Measurements from ENCODE around the gene OSBPL10.
"Not testable (repeated sequence)": the region's sequence is repeated elsewhere in the genome, so short reads cannot be mapped to it uniquely, and the experiment has no call there.

Gene OSBPL10

DNA sequence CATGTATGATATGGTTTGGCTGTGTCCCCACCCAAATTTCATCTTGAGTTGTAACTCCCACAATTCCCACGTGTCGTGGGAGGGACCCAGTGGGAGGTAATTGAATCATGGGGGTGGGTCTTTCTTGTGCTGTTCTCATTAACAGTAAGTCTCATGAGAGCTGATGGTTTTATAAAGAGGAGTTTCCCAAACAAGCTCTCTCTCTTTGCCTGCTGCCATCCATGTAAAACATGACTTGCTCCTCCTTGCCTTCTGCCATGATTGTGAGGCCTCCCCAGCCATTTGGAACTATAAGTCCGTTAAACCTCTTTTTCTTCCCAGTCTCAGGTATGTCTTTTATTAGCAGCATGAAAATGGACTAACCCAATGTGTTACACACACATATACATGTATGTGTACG lies 291.5 kb downstream of the OSBPL10 start:
- H3K9ac ChIP-seq (ENCODE audit: low read length); H3K36me3 ChIP-seq (ENCODE audit: control insufficient read depth in 1 of 2, insufficient read depth in 2 of 2, low read length in 2 of 2); H4K8ac ChIP-seq (ENCODE audit: low read depth, low read length); H2BK5ac ChIP-seq (ENCODE audit: low read depth, low read length, poor library complexity); H3K23ac ChIP-seq (ENCODE audit: low read length); H3K18ac ChIP-seq (ENCODE audit: low read length); H3K4me3 ChIP-seq (ENCODE audit: low read depth, low read length); H3K14ac ChIP-seq (ENCODE audit: low read length); H4K91ac ChIP-seq (ENCODE audit: low read depth, low read length); H2AFZ ChIP-seq (ENCODE audit: insufficient read depth, low read length, poor library complexity); H3K9me3 ChIP-seq (ENCODE audit: insufficient read depth, low read depth, low read length); H2AK5ac ChIP-seq (ENCODE audit: low read length); H3K4ac ChIP-seq (ENCODE audit: low read depth, low read length); DNase-seq; H3K79me1 ChIP-seq (ENCODE audit: low read length); H3K4me1 ChIP-seq (ENCODE audit: control insufficient read depth in 1 of 2, insufficient read depth in 2 of 2, low read length in 2 of 2); H2BK120ac ChIP-seq (ENCODE audit: insufficient read depth, low read length, poor library complexity); H4K12ac ChIP-seq (ENCODE audit: low read depth, low read length); H3K4me2 ChIP-seq (ENCODE audit: low read length); H3K79me2 ChIP-seq (ENCODE audit: control insufficient read depth, insufficient read depth, low read length, poor library complexity); H2BK12ac ChIP-seq (ENCODE audit: low read length); H3K27me3 ChIP-seq (ENCODE audit: insufficient read depth, low read length); H3K27ac ChIP-seq (ENCODE audit: low read depth, low read length): not testable (repeated sequence)
- WGBS (ENCODE audit: extremely low coverage, insufficient coverage, insufficient read length): no CpG with 5 or more reads among the region's 4 CpGs

DNA sequence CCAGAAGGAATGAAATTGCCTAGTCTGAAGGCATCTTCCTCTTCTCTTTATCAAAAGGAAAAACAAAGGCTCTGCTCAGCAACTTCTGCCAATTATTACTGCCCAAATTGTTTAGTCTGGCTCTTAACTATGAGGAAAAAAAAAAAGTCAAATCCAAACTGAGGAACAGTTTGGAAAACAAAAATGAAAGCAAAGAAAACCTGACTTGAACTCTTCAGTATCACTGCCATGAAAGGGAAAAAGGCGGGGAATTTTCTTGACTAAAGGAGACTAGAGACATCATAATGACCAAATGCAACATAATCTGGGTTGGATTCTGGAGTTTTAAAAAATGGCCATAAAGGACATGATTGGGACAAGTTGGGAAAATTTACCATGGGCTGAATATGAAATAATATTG lies 292.1 kb downstream of the OSBPL10 start:
- Histone ChIP-seq H3K4ac (ENCODE audit: low read depth, low read length) (no peak overlapping the region), H4K91ac (ENCODE audit: low read depth, low read length) (no peak overlapping the region), H3K23ac (ENCODE audit: low read length) (no peak overlapping the region), H2BK5ac (ENCODE audit: low read depth, low read length, poor library complexity) (no peak overlapping the region), H3K4me3 (ENCODE audit: low read depth, low read length) (no peak overlapping the region), H3K18ac (ENCODE audit: low read length) (no peak overlapping the region), H3K9me3 (ENCODE audit: insufficient read depth, low read depth, low read length) (no peaks in the 10 kb centered on the region), H3K14ac (ENCODE audit: low read length) (no peak overlapping the region), H3K27ac (ENCODE audit: low read depth, low read length) (no peak overlapping the region), H4K12ac (ENCODE audit: low read depth, low read length) (no peak overlapping the region), H2AK5ac (ENCODE audit: low read length) (no peak overlapping the region), H3K4me1 (ENCODE audit: control insufficient read depth in 1 of 2, insufficient read depth in 2 of 2, low read length in 2 of 2) (no peaks in the 10 kb centered on the region), H3K36me3 (ENCODE audit: control insufficient read depth in 1 of 2, insufficient read depth in 2 of 2, low read length in 2 of 2) (peaks cover 4 to 5% of the 10 kb centered on the region in 2 experiments), H3K27me3 (ENCODE audit: insufficient read depth, low read length) (no peaks in the 10 kb centered on the region), H2BK12ac (ENCODE audit: low read length) (no peak overlapping the region), H3K9ac (ENCODE audit: low read length) (no peak overlapping the region), H2BK120ac (ENCODE audit: insufficient read depth, low read length, poor library complexity) (no peak overlapping the region), H3K79me1 (ENCODE audit: low read length) (no peaks in the 10 kb centered on the region), H3K79me2 (ENCODE audit: control insufficient read depth, insufficient read depth, low read length, poor library complexity) (no peaks in the 10 kb centered on the region), H3K4me2 (ENCODE audit: low read length) (no peak overlapping the region), H2AFZ (ENCODE audit: insufficient read depth, low read length, poor library complexity) (no peak overlapping the region), H4K8ac (ENCODE audit: low read depth, low read length) (no peak overlapping the region)
- DNase-seq: no peak
- WGBS (ENCODE audit: extremely low coverage, insufficient coverage, insufficient read length): no CpG with 5 or more reads among the region's 1 CpG

DNA sequence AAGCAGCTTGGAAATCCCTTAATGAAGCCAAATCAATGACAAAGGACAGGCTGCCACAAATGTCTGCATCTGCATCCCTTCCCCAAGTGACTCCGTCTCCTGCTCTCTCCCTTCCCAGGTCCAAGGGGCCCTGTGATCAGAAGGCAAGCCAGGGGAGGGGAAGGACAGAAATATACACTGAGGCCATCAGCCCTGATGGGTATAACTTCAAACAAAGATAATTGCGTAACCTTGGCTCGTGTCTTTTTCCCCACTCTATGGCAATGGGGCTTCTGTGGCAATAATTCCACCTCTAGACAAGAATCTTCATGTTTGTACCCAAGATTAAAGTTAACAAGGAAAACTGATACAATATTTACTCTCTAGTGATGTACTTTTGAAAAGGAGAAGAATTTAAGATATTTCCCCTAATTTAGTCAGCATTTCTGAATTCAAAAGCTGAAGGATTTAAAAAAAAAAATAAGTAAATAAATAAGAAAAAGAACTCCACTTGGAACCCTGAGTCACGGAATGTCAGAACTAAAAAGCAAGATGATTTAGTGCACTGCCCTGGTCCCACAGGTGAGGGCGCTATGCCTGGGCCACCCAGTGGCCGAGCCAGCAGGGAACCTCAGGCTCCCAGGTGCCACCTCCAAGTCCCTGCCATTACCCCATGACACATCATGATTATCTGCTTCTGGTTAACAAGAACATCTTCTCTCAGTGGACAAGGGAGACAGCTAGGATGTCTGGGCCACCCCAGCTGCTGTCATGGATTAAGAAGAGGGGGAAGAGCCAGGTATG lies 293.9 kb downstream of the OSBPL10 start:
- WGBS (ENCODE audit: extremely low coverage, insufficient coverage, insufficient read length): no CpG with 5 or more reads among the region's 6 CpGs
- no peak for DNase-seq

DNA sequence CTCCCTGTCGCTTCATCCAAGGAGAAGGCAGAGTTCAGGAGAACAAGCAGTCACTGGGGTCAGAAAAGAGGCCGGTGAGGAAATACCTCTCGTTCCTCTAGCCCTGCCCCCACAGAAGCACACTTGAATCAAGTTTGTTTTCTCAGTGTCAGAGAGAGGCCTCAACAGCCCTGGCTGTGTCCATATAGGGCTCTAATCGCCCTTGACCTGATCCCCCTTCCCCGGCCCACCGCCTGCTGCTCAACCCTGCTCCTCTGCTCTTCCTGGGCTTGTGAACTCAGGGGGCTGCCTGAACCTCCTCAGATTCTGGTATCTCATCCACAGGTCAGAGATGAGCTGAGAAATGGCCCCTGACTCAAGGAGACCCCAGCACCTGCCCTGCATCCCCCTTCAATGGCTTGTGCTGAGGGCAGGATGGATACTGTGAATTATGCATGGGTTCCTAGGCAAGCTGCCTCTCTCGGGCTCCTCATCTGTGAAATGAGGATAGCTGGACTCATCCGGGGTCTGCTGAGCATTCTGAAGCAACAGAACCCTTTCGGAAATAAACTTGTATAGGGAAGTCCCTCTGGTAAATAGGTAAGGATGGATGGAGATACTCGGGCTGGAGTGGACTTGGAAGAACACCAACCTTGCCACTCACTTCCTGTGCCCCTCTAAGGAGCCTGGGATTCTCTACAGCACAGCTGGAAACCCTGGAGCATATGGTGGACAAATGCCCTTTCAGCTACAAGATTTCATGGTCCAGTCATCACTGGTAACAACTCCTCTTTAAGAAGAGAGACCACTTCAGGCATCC lies 300.8 kb downstream of the OSBPL10 start:
- peaks cover 5 to 6% of the 10 kb centered on the region in 2 experiments for H3K36me3 ChIP-seq (ENCODE audit: control insufficient read depth in 1 of 2, insufficient read depth in 2 of 2, low read length in 2 of 2)

More for the DNA sequence above, 293.9 kb downstream of the OSBPL10 start:
- H3K36me3 ChIP-seq (ENCODE audit: control insufficient read depth in 1 of 2, insufficient read depth in 2 of 2, low read length in 2 of 2): peaks cover 8 to 9% of the 10 kb centered on the region in 2 experiments
- H3K4ac ChIP-seq (ENCODE audit: low read depth, low read length): no peak overlapping the region
- no peaks in the 10 kb centered on the region for H3K27me3 ChIP-seq (ENCODE audit: insufficient read depth, low read length)
- no peaks in the 10 kb centered on the region for H3K4me1 ChIP-seq (ENCODE audit: control insufficient read depth in 1 of 2, insufficient read depth in 2 of 2, low read length in 2 of 2)
- H2BK12ac ChIP-seq (ENCODE audit: low read length): no peak overlapping the region
- H3K14ac ChIP-seq (ENCODE audit: low read length): no peak overlapping the region
- H3K4me3 ChIP-seq (ENCODE audit: low read depth, low read length): no peak overlapping the region
- H3K79me2 ChIP-seq (ENCODE audit: control insufficient read depth, insufficient read depth, low read length, poor library complexity): no peaks in the 10 kb centered on the region
- no peak overlapping the region for H4K91ac ChIP-seq (ENCODE audit: low read depth, low read length)
- no peak overlapping the region for H3K27ac ChIP-seq (ENCODE audit: low read depth, low read length)
- no peak overlapping the region for H3K9ac ChIP-seq (ENCODE audit: low read length)
- H2BK5ac ChIP-seq (ENCODE audit: low read depth, low read length, poor library complexity): no peak overlapping the region
- H2BK120ac ChIP-seq (ENCODE audit: insufficient read depth, low read length, poor library complexity): no peak overlapping the region
- no peaks in the 10 kb centered on the region for H3K79me1 ChIP-seq (ENCODE audit: low read length)
- H3K23ac ChIP-seq (ENCODE audit: low read length): no peak overlapping the region
- no peak overlapping the region for H4K8ac ChIP-seq (ENCODE audit: low read depth, low read length)
- H3K9me3 ChIP-seq (ENCODE audit: insufficient read depth, low read depth, low read length): no peaks in the 10 kb centered on the region
- no peak overlapping the region for H2AFZ ChIP-seq (ENCODE audit: insufficient read depth, low read length, poor library complexity)
- H4K12ac ChIP-seq (ENCODE audit: low read depth, low read length): no peak overlapping the region
- no peak overlapping the region for H2AK5ac ChIP-seq (ENCODE audit: low read length)
- H3K18ac ChIP-seq (ENCODE audit: low read length): no peak overlapping the region
- H3K4me2 ChIP-seq (ENCODE audit: low read length): no peak overlapping the region

More for the DNA sequence above, 300.8 kb downstream of the OSBPL10 start:
- no CpG with 5 or more reads among the region's 10 CpGs for WGBS (ENCODE audit: extremely low coverage, insufficient coverage, insufficient read length)
- no peak overlapping the region for H3K14ac ChIP-seq (ENCODE audit: low read length)
- no peak overlapping the region for H4K8ac ChIP-seq (ENCODE audit: low read depth, low read length)
- no peak overlapping the region for H3K4me2 ChIP-seq (ENCODE audit: low read length)
- H3K79me1 ChIP-seq (ENCODE audit: low read length): peaks cover 3% of the 10 kb centered on the region
- H3K4me3 ChIP-seq (ENCODE audit: low read depth, low read length): no peak overlapping the region
- no peak overlapping the region for H2BK5ac ChIP-seq (ENCODE audit: low read depth, low read length, poor library complexity)
- no peak overlapping the region for H3K4ac ChIP-seq (ENCODE audit: low read depth, low read length)
- H2AFZ ChIP-seq (ENCODE audit: insufficient read depth, low read length, poor library complexity): no peak overlapping the region
- no peaks in the 10 kb centered on the region for H3K27me3 ChIP-seq (ENCODE audit: insufficient read depth, low read length)
- DNase-seq: no peak
- H3K4me1 ChIP-seq (ENCODE audit: control insufficient read depth in 1 of 2, insufficient read depth in 2 of 2, low read length in 2 of 2): peaks cover 5 to 14% of the 10 kb centered on the region in 2 experiments
- H3K9me3 ChIP-seq (ENCODE audit: insufficient read depth, low read depth, low read length): no peaks in the 10 kb centered on the region
- no peak overlapping the region for H4K91ac ChIP-seq (ENCODE audit: low read depth, low read length)
- no peak overlapping the region for H3K9ac ChIP-seq (ENCODE audit: low read length)
- H2BK12ac ChIP-seq (ENCODE audit: low read length): no peak overlapping the region
- no peak overlapping the region for H4K12ac ChIP-seq (ENCODE audit: low read depth, low read length)
- H3K23ac ChIP-seq (ENCODE audit: low read length): no peak overlapping the region
- no peak overlapping the region for H3K18ac ChIP-seq (ENCODE audit: low read length)
- peak overlapping the region; percentile 5 for H2BK120ac ChIP-seq (ENCODE audit: insufficient read depth, low read length, poor library complexity)
- no peak overlapping the region for H3K27ac ChIP-seq (ENCODE audit: low read depth, low read length)
- no peak overlapping the region for H2AK5ac ChIP-seq (ENCODE audit: low read length)
- no peaks in the 10 kb centered on the region for H3K79me2 ChIP-seq (ENCODE audit: control insufficient read depth, insufficient read depth, low read length, poor library complexity)
